Measurements from ENCODE around the gene PDXK. TPM values are rescaled to one million over a fixed set of nuclear protein-coding genes. Genes with fewer than 3 reads are reported as not detected.
A peak's percentile ranks its signal among the peaks of the same experiment; 100 is the strongest.

Gene PDXK
- total RNA-seq, 6 experiments from 2014 or later, result 154 to 160 (median 157) TPM

DNA sequence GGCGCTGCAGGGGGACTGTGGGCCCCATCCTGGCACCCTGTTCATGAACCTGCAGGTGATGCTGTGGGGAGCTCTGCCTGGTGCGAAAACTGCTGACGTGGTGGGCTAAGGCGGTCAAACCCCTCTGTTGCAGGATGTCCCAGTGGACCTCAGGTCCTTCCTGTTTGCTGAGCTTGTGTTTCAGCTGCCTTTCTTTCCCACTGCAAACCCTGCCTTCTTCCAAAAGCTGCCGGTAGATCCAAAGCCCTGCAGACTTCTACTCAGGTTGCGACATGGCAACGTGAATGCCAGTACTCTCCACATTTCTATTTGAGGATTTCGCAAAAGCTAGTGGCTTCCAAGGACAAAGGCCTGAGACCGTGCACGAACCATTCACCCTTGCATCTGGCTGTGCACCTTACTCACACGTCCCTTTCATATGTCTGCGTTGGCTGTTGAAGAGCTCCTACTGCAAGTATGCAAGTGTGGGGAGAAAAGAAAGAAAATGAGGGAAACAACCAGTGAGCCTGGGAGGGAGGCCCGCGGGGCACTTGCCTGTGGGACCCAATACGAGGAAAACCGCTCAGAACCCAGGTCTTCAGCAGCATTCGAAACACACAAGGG is 64.3 kb downstream of the PDXK start:
- Mint-ChIP-seq H3K36me3 (ENCODE audit: low read depth) (no peaks in the 10 kb centered on the region), H3K27ac (no peak overlapping the region), H3K27me3 (ENCODE audit: insufficient read depth) (no peaks in the 10 kb centered on the region; the same call in none of the 2 replicates), H3K4me1 (ENCODE audit: low read depth) (peaks cover 9% of the 10 kb centered on the region), H3K4me3 (no peak overlapping the region), H3K9me3 (no peaks in the 10 kb centered on the region)
- no peak for DNase-seq
- TF ChIP-seq, protein P1, sequence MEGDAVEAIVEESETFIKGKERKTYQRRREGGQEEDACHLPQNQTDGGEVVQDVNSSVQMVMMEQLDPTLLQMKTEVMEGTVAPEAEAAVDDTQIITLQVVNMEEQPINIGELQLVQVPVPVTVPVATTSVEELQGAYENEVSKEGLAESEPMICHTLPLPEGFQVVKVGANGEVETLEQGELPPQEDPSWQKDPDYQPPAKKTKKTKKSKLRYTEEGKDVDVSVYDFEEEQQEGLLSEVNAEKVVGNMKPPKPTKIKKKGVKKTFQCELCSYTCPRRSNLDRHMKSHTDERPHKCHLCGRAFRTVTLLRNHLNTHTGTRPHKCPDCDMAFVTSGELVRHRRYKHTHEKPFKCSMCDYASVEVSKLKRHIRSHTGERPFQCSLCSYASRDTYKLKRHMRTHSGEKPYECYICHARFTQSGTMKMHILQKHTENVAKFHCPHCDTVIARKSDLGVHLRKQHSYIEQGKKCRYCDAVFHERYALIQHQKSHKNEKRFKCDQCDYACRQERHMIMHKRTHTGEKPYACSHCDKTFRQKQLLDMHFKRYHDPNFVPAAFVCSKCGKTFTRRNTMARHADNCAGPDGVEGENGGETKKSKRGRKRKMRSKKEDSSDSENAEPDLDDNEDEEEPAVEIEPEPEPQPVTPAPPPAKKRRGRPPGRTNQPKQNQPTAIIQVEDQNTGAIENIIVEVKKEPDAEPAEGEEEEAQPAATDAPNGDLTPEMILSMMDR (IDR thresholded peaks at IDR 0.05), result no peak

DNA sequence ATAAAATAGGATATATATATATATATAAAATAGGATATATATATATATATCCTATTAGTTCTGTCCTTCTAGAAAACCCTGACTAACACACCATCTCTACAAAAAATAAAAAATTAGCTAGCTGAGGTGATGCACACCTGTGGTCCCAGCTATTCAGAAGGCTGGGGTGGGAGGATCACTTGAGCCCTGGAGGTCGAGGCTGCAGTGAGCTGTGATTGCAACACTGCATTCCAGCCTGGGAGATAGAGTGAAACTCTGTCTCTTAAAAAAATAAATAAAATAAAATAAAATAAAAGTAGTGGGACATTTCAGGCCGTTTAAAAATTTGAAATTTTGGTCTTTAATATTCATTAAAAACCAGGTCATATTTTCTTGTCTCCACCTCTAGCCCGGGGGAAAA is 66.2 kb downstream of the PDXK start:
- Mint-ChIP-seq H3K9me3 (no peaks in the 10 kb centered on the region), H3K27ac (no peak overlapping the region), H3K4me1 (ENCODE audit: low read depth) (peaks cover 3% of the 10 kb centered on the region; the same call in 1 of the 2 replicates), H3K4me3 (no peak overlapping the region), H3K27me3 (ENCODE audit: insufficient read depth) (no peaks in the 10 kb centered on the region; the same call in none of the 2 replicates), H3K36me3 (ENCODE audit: low read depth) (no peaks in the 10 kb centered on the region)
- TF ChIP-seq, protein P1 (IDR thresholded peaks at IDR 0.05), result no peak
- DNase-seq, result no peak

DNA sequence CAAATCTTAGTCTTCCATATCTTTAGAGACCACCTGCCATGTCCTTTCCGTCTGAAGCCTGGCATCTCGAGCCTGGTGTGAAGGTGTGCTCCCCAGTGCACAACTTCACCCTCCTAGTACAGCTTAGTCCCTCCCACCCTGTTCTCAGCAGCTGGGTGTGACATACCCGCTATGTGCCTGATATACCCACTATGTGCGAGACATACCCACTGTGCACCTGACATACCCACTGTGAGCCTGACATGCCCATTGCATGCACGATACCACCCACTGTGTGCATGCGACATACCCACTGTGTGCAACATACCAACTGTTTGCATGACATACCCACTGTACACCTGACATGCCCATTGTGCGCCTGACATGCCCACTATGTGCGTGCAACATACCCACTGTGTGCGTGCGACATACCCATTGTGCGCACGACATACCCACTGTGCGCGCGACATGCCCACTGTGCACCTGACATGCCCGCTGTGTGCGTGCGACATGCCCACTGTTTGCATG is 67.4 kb downstream of the PDXK start:
- DNase-seq, result no peak
- no peak overlapping the region for H3K27ac Mint-ChIP-seq
- H3K4me1 Mint-ChIP-seq (ENCODE audit: low read depth), result peaks cover 13% of the 10 kb centered on the region; the same call in 1 of the 2 replicates
- H3K36me3 Mint-ChIP-seq (ENCODE audit: low read depth), result no peaks in the 10 kb centered on the region
- no peaks in the 10 kb centered on the region for H3K9me3 Mint-ChIP-seq
- no peaks in the 10 kb centered on the region; the same call in none of the 2 replicates for H3K27me3 Mint-ChIP-seq (ENCODE audit: insufficient read depth)
- TF ChIP-seq, protein P1 (IDR thresholded peaks at IDR 0.05), result no peak
- no peak overlapping the region for H3K4me3 Mint-ChIP-seq

DNA sequence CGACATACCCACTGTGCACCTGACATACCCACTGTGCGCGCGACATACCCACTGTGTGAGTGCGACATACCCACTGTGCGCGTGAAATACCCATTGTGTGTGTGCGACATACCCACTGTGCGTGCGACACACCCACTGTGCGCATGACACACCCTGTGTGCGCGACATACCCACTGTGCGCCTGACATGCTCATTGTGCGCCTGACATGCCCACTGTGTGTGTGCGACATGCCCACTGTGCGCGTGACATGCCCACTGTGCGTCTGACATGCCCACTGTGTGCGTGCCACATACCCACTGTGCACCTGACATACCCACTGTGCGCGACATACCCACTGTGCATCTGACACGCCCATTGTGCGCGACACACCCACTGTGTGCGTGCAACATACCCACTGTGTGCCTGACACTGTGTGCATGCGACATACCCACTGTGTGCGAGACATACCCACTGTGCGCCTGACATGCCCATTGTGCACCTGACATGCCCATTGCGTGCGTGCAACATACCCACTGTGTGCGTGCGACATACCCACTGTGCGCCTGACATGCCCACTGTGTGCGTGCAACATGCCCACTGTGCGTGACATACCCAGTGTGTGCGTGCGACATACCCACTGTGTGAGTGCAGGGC is 68.0 kb downstream of the PDXK start:
- Mint-ChIP-seq H3K27me3 (ENCODE audit: insufficient read depth) (no peaks in the 10 kb centered on the region; the same call in none of the 2 replicates), H3K4me3 (no peak overlapping the region), H3K4me1 (ENCODE audit: low read depth) (peaks cover 15% of the 10 kb centered on the region; the same call in 1 of the 2 replicates), H3K27ac (no peak overlapping the region), H3K9me3 (no peaks in the 10 kb centered on the region), H3K36me3 (ENCODE audit: low read depth) (peaks cover 2% of the 10 kb centered on the region)
- TF ChIP-seq, protein P1 (IDR thresholded peaks at IDR 0.05), result no peak
- DNase-seq, result no peak

DNA sequence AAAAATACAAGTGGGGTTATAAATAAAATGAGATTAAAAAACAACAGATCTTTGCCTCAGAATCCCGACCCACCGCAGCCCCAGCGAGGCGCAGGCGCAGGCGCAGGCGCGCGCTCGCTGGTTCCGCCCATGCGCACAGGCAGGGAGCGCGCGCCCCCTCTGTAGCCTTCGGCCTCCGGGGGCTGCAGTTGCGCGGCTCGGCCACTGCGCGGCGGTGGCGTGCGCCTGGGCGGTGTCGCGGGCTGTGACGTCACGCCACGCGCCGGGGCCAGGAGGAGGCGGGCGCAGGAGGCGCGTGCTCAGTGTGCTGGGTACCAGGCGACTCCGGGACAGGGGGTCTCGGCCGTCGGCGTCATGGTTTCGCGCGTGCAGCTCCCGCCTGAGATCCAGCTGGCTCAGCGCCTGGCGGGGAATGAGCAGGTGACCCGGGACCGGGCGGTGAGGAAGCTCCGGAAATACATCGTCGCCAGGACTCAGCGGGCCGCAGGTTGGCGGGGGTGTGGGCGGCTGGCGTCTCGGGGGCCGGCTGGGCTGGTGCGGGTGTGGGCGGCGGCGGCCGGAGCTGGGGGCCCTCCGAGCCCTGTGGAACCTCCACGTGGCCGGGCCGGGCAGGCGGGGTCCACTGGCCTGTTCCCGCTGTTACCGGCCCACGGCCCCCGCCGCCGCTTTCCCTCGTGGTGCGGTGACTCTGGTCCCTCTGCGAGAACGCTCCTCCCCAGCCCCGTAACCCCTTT is 70.5 kb downstream of the PDXK start, which contains the start of gene RRP1:
Gene RRP1 (plus strand): TSS at position 302 of the 734 bp plus-strand sequence. CDS start 53 bp downstream, at position 355.
- no peaks in the 10 kb centered on the region; the same call in 1 of the 2 replicates for H3K27me3 Mint-ChIP-seq (ENCODE audit: insufficient read depth)
- H3K4me1 Mint-ChIP-seq (ENCODE audit: low read depth), result peaks cover 18% of the 10 kb centered on the region; the same call in 1 of the 2 replicates
- peaks cover 9% of the 10 kb centered on the region for H3K36me3 Mint-ChIP-seq (ENCODE audit: low read depth)
- H3K27ac Mint-ChIP-seq, result peak within 1 kb of the TSS; percentile 82
- H3K4me3 Mint-ChIP-seq, result peak within 1 kb of the TSS; percentile 97
- peak; percentile 76 for DNase-seq
- TF ChIP-seq, protein P1 (IDR thresholded peaks at IDR 0.05), result peak; percentile 100
- H3K9me3 Mint-ChIP-seq, result no peaks in the 10 kb centered on the region

All from HFFc6 (cell line).